GM11168 (cell line): ENCODE measurements around the gene HS6ST2.

Source experiments
- in situ Hi-C: fragments of 300-500 bp; cut with MboI; formaldehyde crosslinking; loops from one replicate; pipeline ENCODE4 v1.12.0; 2022; ENCODE audit warnings: low sequenced_read_pairs; ENCODE audit not compliant: unreplicated experiment

HS6ST2 gene

DNA sequence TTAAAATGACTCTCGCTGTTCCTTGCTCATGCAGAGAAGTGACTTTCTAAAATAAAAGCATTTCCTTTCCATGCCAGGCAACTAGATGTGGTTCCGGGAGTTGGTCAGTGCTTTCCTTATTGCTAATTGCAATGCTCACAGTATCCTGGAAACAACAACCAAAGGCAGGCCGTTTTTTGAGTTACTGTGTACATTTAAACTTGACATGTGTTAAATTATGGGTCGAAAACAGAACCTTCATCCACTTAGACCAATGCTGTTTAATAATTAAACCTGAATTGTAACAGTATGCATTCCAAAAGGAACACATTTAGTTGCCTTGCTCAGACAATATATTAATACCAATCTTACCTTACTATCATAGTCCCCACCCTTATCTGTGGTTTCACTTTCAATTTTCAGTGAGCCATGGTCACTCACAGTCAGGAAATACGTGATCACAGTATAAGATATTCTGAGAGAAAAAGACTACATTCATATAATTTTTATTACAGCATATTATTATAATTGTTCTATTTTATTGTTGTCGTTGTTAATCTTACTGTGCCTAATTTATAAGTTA is 102.6 kb downstream of the HS6ST2 start:
- in situ Hi-C loops = no loop called here

DNA sequence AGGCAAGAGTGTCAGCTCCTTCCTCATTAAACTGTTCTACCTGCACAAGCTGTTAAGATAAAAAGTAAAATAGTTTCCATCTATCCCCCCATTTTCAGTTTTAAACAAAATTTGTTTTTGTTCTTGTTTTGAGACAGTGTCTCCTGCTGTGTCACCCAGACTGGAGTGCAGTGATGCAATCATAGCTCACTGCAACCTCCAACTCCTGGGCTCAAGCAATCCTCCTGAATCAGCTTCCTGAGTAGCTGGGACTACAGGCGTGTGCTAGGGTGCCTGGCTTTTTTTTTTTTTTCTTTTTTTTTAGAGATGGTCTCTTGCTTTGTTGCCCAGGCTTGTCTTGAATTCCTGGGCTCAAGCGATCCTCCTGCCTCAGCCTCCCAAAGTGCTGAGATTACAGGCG is 105.4 kb downstream of the HS6ST2 start:
- in situ Hi-C loops = no loop called here

GRCh38 chrX:132848296-132848970 is 110.0 kb downstream of the HS6ST2 start:
- in situ Hi-C loops = no loop called here

DNA sequence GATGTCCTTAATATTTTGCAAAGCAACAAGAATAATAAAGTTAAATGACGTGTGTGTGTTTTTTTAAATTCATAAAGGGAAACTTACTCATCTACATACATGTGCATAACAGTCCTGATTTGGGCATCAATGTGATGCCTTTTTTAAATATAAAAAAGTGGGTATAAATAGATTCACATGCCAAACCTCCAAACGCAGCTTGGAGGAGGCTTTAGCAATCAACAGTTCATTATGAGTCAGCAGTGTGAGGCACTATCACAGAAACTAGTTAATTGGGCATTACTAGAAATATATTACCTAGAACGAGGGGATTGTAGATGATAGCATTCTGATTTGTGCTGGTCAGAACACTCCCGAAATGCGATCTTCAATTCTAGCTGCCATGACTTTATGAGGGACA is 115.1 kb downstream of the HS6ST2 start:
- in situ Hi-C loops = no loop called here

DNA sequence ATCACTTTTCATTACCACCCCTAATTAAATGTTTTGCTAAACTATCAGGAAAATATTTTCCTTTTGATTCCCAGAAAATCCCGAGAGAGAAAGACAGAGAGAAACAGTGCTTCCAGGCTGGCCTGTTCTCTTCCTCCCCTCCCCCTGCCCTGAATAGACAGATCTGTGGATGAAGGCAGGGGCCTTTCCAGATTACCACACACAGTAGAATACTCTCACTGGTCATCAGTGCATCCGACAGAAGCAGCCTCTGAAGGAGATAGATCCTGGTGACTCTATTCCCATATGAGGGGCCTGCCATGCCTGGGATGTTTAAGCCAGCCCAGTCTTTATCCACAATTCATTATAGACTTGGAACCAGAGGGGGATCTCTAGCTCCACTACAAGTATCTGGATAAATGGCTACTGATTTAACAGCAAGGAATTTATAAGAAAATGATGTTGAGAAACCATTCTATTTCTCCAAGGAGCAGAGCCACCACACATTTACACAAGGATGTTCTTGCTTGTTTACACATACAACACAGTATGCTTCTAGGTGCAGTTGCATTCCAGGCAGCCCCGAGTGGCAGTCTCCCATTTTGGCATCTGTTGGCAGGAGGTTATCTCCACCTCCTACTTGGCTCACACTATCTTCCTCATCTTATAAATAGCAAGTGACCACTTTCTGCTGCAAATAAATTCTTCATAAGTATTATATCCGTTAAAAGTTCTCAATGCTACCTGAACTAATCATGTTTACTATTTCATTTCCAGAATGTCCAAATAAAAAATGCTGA is 115.8 kb downstream of the HS6ST2 start:
- in situ Hi-C loops = no loop called here

- in situ Hi-C loops = no loop called here
Measured at GRCh38 chrX:132837967-132838366, 120.5 kb downstream of the HS6ST2 start.

DNA sequence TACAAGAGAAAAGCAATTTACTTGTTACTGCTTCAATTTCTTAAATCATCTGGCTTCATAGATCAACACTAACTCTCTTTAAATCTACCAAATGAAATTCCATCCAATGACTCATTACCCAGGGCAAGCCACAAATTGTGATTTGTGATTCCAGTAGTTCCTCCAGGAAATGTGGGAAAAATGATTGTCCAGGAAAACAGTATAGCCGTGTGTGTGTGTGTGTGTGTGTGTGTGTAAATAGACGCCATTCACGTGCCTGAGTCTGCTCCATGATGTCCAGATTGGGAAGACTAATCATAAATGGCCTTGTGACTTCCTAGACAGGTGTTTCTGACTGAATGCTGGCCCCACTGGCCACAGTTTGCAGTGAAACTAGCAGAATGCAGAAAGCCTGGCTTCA is 121.3 kb downstream of the HS6ST2 start:
- in situ Hi-C loops = no loop called here

GRCh38 chrX:132836471-132836870 is 122.0 kb downstream of the HS6ST2 start:
- in situ Hi-C loops = no loop called here

- in situ Hi-C loops = no loop called here
Measured at GRCh38 chrX:132834741-132835140, 123.7 kb downstream of the HS6ST2 start.

- in situ Hi-C loops = no loop called here
Measured at GRCh38 chrX:132834109-132834508, 124.3 kb downstream of the HS6ST2 start.

GRCh38 chrX:132833373-132833772 is 125.1 kb downstream of the HS6ST2 start:
- in situ Hi-C loops = no loop called here

- in situ Hi-C loops = no loop called here
Measured at GRCh38 chrX:132831336-132831973, 127.0 kb downstream of the HS6ST2 start.

GRCh38 chrX:132822634-132823012 is 135.8 kb downstream of the HS6ST2 start:
- in situ Hi-C loops = no loop called here

GRCh38 chrX:132821974-132822633 is 136.3 kb downstream of the HS6ST2 start:
- in situ Hi-C loops = no loop called here

- in situ Hi-C loops = no loop called here
Measured at GRCh38 chrX:132820675-132821074, 137.8 kb downstream of the HS6ST2 start.

DNA sequence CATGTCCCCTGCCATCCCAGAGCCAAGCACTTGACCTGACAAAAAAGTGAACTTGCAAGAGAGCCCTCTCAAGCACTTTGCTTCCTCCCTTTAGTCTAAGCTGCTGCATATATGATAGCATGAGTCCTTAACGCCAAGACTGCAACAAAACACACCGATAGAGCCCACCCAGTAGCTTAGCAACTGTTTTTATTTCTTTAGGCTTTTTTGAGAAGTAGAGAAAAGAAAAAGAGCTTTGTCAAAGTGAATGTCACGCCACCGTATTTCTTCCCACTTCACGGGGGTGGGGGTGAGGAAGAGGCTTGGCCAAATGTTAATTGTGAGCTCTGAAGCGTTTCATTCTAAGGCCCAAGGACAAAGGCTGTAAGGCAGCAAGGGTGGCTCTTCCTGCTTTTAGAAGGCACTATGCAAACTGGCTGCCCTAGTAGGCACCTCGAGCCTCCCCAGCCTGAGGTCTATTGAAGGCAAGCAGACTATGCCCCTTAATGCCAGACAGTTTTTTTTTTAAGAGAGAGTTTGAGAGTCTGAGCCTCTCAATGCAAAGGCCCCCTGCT is 138.6 kb downstream of the HS6ST2 start:
- in situ Hi-C loops = no loop called here

DNA sequence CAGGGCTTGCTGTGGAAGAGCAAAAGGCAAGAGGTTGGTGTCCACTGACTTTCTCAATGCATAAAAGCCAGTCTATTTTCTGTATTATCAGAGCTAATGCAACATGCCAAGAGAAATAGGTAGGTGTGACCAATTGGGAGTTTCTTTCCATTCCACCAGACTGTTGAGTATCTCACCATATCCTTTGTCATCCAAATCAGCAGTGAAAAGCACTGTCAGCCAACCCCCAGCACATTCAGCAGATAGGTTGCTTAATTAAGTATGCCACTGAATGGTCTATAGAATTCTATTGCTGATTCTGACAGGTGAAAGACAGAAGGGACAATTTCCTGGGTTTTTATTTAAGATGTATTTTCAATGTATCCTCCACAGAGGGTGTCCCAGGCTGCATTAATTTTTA is 139.8 kb downstream of the HS6ST2 start:
- in situ Hi-C loops = no loop called here

DNA sequence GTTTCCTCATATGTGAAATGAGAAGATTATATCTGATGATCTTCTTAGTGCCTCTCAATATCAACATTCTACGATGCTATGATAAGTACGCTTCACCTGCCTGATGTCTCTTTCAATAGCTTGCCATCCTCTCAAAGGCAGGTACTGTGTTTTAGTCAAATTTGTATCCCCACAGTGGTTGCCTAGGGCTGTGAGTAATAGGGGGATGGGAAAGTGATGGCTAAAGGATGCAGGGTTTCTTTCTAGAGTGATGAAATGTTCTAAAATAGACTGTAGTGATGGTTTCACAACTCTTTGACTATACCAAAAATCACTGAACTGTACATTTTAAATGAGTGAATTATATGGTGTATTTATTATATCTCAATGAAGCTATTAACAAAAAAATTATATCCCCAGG is 142.8 kb downstream of the HS6ST2 start:
- in situ Hi-C loops = no loop called here

DNA sequence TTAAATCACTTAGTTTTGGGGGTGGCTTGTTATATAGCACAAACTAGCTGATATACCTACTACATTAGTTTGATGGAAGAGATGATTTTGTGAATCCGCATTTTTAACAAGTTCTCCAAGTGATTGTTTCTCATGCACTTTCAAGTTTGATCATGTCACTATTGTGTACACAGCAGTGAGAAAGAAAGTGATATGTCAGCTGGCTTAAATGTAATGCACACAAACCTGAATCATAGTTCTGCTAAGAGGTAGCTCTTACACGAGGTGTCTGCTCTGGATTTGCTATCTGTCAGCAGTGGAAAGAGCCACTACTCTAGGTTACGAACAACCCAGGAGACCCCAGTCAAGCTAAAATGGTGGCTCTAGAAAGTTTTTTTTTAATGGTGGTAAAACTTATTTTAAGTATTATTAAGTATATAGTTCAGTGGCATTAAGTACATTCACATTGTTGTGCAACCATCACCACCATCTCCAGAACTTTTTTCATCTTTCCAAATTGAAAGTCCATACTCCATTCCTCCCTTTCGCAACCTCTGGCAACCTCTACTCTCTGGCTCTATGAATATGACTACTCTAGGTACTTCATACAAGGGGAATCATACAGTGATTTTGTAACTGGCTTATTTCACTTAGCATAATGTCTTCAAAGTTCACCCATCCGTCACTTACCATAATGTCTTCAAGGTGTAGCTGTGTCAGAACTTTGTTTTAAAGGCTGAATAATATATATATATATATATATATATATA is 147.3 kb downstream of the HS6ST2 start:
- in situ Hi-C loops = no loop called here

DNA sequence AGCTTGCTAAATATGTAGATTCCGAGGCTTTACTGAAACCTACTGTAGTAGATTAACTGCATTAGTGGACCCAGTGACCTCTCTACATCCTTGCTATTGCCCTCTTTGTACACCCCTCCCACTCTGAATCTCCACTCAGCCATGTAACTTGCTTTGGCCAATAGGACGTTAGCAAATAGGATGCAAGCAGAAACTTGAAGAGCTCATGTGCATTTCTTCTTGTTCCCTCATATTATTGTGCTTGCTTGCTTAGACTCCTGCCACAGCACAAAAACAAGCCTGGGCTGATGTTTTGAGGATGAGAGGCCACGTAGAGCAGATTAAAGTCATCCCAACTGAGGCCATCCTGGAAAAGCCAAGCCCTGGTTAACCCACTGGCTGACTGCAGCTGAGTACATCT is 147.9 kb downstream of the HS6ST2 start:
- in situ Hi-C loops = no loop called here
